ENCODE measurements around the gene BPIFB1. TPM values are rescaled to one million over a fixed set of nuclear protein-coding genes. Genes with fewer than 3 reads are reported as not detected.

Gene BPIFB1
- total and polyA plus RNA-seq, 3 experiments from 2014 or later, result not detected

GRCh38 chr20:33325350-33325749 is 42.3 kb downstream of the BPIFB1 start:
- Histone ChIP-seq H3K27ac (ENCODE audit: low read depth, low read length) (no peak overlapping the region), H3K4me1 (ENCODE audit: insufficient read depth, low read length) (no peaks in the 10 kb centered on the region), H3K27me3 (ENCODE audit: insufficient read depth, low read length, poor library complexity, severe bottlenecking) (no peaks in the 10 kb centered on the region), H3K36me3 (ENCODE audit: insufficient read depth, low read length) (no peaks in the 10 kb centered on the region), H3K9me3 (ENCODE audit: low read length) (no peaks in the 10 kb centered on the region), H3K4me3 (ENCODE audit: low read length) (no peak overlapping the region)
- Mint-ChIP-seq H3K9me3 (peaks cover 0 to 1% (median 0%) of the 10 kb centered on the region in 5 donors), H3K36me3 (no peaks in the 10 kb centered on the region), H3K27ac (peak overlapping the region in 1 of 8 donors; percentile 52), H3K4me3 (peak overlapping the region in 1 of 7 donors; percentile 68), H3K27me3 (peaks cover 11 to 60% of the 10 kb centered on the region in 2 donors), H3K4me1 (no peaks in the 10 kb centered on the region)
- no peak for DNase-seq
- POLR2A ChIA-PET, result no interaction called here
- CTCF ChIA-PET, result no interaction called here

GRCh38 chr20:33328157-33329137 is 45.4 kb downstream of the BPIFB1 start:
- H3K27ac Mint-ChIP-seq, result peak overlapping the region in 1 of 8 donors; percentile 44
- H3K4me3 Mint-ChIP-seq, result no peak overlapping the region
- Histone ChIP-seq H3K27ac (ENCODE audit: low read depth, low read length) (no peak overlapping the region), H3K27me3 (ENCODE audit: insufficient read depth, low read length, poor library complexity, severe bottlenecking) (no peaks in the 10 kb centered on the region), H3K4me3 (ENCODE audit: low read length) (no peak overlapping the region), H3K9me3 (ENCODE audit: low read length) (no peaks in the 10 kb centered on the region), H3K4me1 (ENCODE audit: insufficient read depth, low read length) (no peaks in the 10 kb centered on the region), H3K36me3 (ENCODE audit: insufficient read depth, low read length) (no peaks in the 10 kb centered on the region)
- H3K9me3 Mint-ChIP-seq, result peaks cover 0 to 1% (median 0%) of the 10 kb centered on the region in 5 donors
- H3K4me1 Mint-ChIP-seq, result peaks cover 0 to 2% (median 0%) of the 10 kb centered on the region in 3 donors
- ChIA-PET POLR2A (no interaction called here), CTCF (no interaction called here)
- no peak for DNase-seq
- H3K27me3 Mint-ChIP-seq, result peaks cover 8 to 42% of the 10 kb centered on the region in 2 donors
- H3K36me3 Mint-ChIP-seq, result no peaks in the 10 kb centered on the region

DNA sequence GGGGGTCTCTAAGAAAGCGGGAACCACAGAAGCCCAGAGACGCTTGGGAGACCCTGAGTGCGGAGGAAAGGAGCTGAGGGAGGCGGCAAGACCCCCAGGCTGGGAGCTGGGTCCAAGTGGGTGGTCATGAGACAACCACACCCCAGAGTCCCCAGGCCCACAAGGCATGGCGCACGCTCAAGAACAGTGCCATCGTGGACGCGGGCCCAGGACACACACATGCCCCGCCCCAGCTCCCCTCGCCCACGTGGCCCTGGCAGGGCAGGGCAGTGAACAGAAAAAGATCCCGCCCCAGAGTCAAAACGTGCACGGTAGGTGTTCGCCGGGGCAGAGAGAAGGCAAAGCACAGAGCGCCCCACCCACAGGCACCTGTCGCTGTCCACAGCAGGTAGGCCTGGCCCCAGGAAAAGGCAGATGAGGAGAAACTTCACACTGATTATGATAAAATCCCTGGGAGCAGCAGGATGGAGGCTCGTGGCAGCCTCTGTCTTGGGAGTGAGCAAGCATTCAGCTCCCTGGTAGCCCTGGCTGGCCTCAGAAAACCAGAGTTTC is 50.0 kb downstream of the BPIFB1 start:
- H3K4me1 Mint-ChIP-seq, result peaks cover 0 to 2% (median 0%) of the 10 kb centered on the region in 3 donors
- no peak for DNase-seq
- Histone ChIP-seq H3K27me3 (ENCODE audit: insufficient read depth, low read length, poor library complexity, severe bottlenecking) (no peaks in the 10 kb centered on the region), H3K4me3 (ENCODE audit: low read length) (no peak overlapping the region), H3K9me3 (ENCODE audit: low read length) (no peaks in the 10 kb centered on the region), H3K4me1 (ENCODE audit: insufficient read depth, low read length) (no peaks in the 10 kb centered on the region), H3K27ac (ENCODE audit: low read depth, low read length) (no peak overlapping the region), H3K36me3 (ENCODE audit: insufficient read depth, low read length) (no peaks in the 10 kb centered on the region)
- H3K4me3 Mint-ChIP-seq, result no peak overlapping the region
- no peak overlapping the region for H3K27ac Mint-ChIP-seq
- POLR2A ChIA-PET, result no interaction called here
- no peaks in the 10 kb centered on the region for H3K36me3 Mint-ChIP-seq
- H3K27me3 Mint-ChIP-seq, result peaks cover 3 to 19% of the 10 kb centered on the region in 2 donors
- CTCF ChIA-PET, result no interaction called here
- H3K9me3 Mint-ChIP-seq, result peaks cover 0 to 1% (median 0%) of the 10 kb centered on the region in 5 donors

DNA sequence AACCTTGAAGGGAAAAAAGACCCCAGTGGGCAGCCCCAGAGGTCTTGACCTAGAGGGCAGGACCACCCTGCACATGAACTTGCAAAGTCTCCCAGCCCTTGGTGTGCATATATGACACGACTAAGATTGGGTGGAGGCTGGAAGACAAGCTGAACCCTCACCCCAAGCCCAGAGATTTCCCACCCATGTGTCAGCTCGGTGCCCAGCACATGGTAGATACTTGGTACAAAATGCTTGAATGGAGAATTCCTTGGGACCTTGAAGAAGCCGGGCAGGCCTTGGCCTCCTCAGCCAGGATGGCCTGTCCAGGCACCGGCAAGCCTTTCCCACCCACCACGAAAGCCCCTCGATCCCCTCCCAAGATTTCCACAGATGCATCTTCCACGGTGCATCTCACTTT is 50.6 kb downstream of the BPIFB1 start:
- H3K9me3 Mint-ChIP-seq, result peaks cover 0 to 1% (median 0%) of the 10 kb centered on the region in 5 donors

GRCh38 chr20:33334111-33334510 is 51.1 kb downstream of the BPIFB1 start:
- no peak for DNase-seq
- Histone ChIP-seq H3K27ac (ENCODE audit: low read depth, low read length) (no peak overlapping the region), H3K36me3 (ENCODE audit: insufficient read depth, low read length) (no peaks in the 10 kb centered on the region), H3K4me3 (ENCODE audit: low read length) (no peak overlapping the region), H3K27me3 (ENCODE audit: insufficient read depth, low read length, poor library complexity, severe bottlenecking) (no peaks in the 10 kb centered on the region), H3K4me1 (ENCODE audit: insufficient read depth, low read length) (no peaks in the 10 kb centered on the region), H3K9me3 (ENCODE audit: low read length) (no peaks in the 10 kb centered on the region)
- ChIA-PET POLR2A (no interaction called here), CTCF (no interaction called here)
- Mint-ChIP-seq H3K27me3 (peaks cover 3 to 7% of the 10 kb centered on the region in 2 donors), H3K4me3 (no peak overlapping the region), H3K36me3 (no peaks in the 10 kb centered on the region), H3K27ac (peak overlapping the region in 2 of 8 donors; percentile 56 to 76), H3K9me3 (peaks cover 0 to 1% (median 0%) of the 10 kb centered on the region in 5 donors), H3K4me1 (peaks cover 0 to 2% (median 0%) of the 10 kb centered on the region in 3 donors)

More for the DNA sequence above, 50.6 kb downstream of the BPIFB1 start:
- Mint-ChIP-seq H3K4me1 (peaks cover 0 to 2% (median 0%) of the 10 kb centered on the region in 3 donors), H3K36me3 (no peaks in the 10 kb centered on the region), H3K27ac (no peak overlapping the region), H3K27me3 (peaks cover 3 to 12% of the 10 kb centered on the region in 2 donors), H3K4me3 (no peak overlapping the region)
- H3K27ac ChIP-seq (ENCODE audit: low read depth, low read length), result no peak overlapping the region
- no peaks in the 10 kb centered on the region for H3K9me3 ChIP-seq (ENCODE audit: low read length)
- no peaks in the 10 kb centered on the region for H3K27me3 ChIP-seq (ENCODE audit: insufficient read depth, low read length, poor library complexity, severe bottlenecking)
- ChIA-PET POLR2A (no interaction called here), CTCF (no interaction called here)
- H3K4me3 ChIP-seq (ENCODE audit: low read length), result no peak overlapping the region
- H3K36me3 ChIP-seq (ENCODE audit: insufficient read depth, low read length), result no peaks in the 10 kb centered on the region
- no peak for DNase-seq
- no peaks in the 10 kb centered on the region for H3K4me1 ChIP-seq (ENCODE audit: insufficient read depth, low read length)

DNA sequence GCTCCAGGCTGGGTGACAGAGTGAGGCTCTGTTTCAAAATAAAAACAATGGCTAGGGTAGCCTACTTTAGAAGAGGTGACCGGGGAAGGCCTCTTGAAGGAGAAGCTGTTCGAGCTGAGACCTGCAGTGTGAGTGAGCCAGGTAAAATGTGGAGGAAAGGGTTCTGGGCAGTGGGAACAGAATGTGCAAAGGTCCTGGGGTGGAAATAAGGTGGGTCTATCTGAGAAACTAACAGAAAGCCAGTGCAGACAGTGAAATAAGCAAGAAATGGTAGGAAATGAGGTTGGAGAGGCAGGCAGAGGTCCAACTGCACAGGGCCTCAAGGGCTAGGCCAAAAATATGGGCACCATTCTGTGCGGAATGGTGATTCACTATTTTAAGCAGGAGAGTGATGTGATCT is 53.4 kb downstream of the BPIFB1 start:
- DNase-seq, result no peak
- Mint-ChIP-seq H3K27ac (no peak overlapping the region), H3K4me3 (peak overlapping the region in 1 of 7 donors; percentile 44), H3K27me3 (peaks cover 0 to 8% of the 10 kb centered on the region in 2 donors), H3K4me1 (peaks cover 0 to 2% (median 0%) of the 10 kb centered on the region in 3 donors), H3K9me3 (peaks cover 0 to 1% (median 0%) of the 10 kb centered on the region in 5 donors), H3K36me3 (no peaks in the 10 kb centered on the region)
- Histone ChIP-seq H3K27me3 (ENCODE audit: insufficient read depth, low read length, poor library complexity, severe bottlenecking) (no peaks in the 10 kb centered on the region), H3K9me3 (ENCODE audit: low read length) (no peaks in the 10 kb centered on the region), H3K4me3 (ENCODE audit: low read length) (no peak overlapping the region), H3K27ac (ENCODE audit: low read depth, low read length) (no peak overlapping the region), H3K4me1 (ENCODE audit: insufficient read depth, low read length) (no peaks in the 10 kb centered on the region), H3K36me3 (ENCODE audit: insufficient read depth, low read length) (no peaks in the 10 kb centered on the region)
- CTCF ChIA-PET, result no interaction called here
- POLR2A ChIA-PET, result no interaction called here

- H3K4me3 Mint-ChIP-seq, result no peak overlapping the region
- no peak overlapping the region for H3K4me3 ChIP-seq (ENCODE audit: low read length)
- H3K9me3 ChIP-seq (ENCODE audit: low read length), result no peaks in the 10 kb centered on the region
- H3K9me3 Mint-ChIP-seq, result peaks cover 0 to 1% (median 0%) of the 10 kb centered on the region in 5 donors
- CTCF ChIA-PET, result no interaction called here
- peaks cover 0 to 2% (median 0%) of the 10 kb centered on the region in 3 donors for H3K4me1 Mint-ChIP-seq
- POLR2A ChIA-PET, result no interaction called here
- H3K27me3 ChIP-seq (ENCODE audit: insufficient read depth, low read length, poor library complexity, severe bottlenecking), result no peaks in the 10 kb centered on the region
- H3K27ac ChIP-seq (ENCODE audit: low read depth, low read length), result no peak overlapping the region
- no peak for DNase-seq
- no peaks in the 10 kb centered on the region for H3K36me3 Mint-ChIP-seq
- no peaks in the 10 kb centered on the region for H3K36me3 ChIP-seq (ENCODE audit: insufficient read depth, low read length)
- H3K4me1 ChIP-seq (ENCODE audit: insufficient read depth, low read length), result no peaks in the 10 kb centered on the region
- H3K27me3 Mint-ChIP-seq, result peaks cover 0 to 8% of the 10 kb centered on the region in 2 donors
- no peak overlapping the region for H3K27ac Mint-ChIP-seq
Observed at GRCh38 chr20:33337119-33337518, 54.1 kb downstream of the BPIFB1 start.

GRCh38 chr20:33337531-33338165 is 54.6 kb downstream of the BPIFB1 start:
- POLR2A ChIA-PET, result no interaction called here
- H3K9me3 Mint-ChIP-seq, result peaks cover 0 to 1% (median 0%) of the 10 kb centered on the region in 5 donors

More at GRCh38 chr20:33337531-33338165, 54.6 kb downstream of the BPIFB1 start:
- Histone ChIP-seq H3K36me3 (ENCODE audit: insufficient read depth, low read length) (no peaks in the 10 kb centered on the region), H3K27ac (ENCODE audit: low read depth, low read length) (no peak overlapping the region), H3K9me3 (ENCODE audit: low read length) (no peaks in the 10 kb centered on the region), H3K27me3 (ENCODE audit: insufficient read depth, low read length, poor library complexity, severe bottlenecking) (no peaks in the 10 kb centered on the region), H3K4me1 (ENCODE audit: insufficient read depth, low read length) (no peaks in the 10 kb centered on the region), H3K4me3 (ENCODE audit: low read length) (no peak overlapping the region)
- Mint-ChIP-seq H3K27me3 (peaks cover 0 to 8% of the 10 kb centered on the region in 2 donors), H3K36me3 (no peaks in the 10 kb centered on the region), H3K27ac (peak overlapping the region in 1 of 8 donors; percentile 47), H3K4me1 (peaks cover 0 to under 1% (median 0%) of the 10 kb centered on the region in 3 donors), H3K4me3 (no peak overlapping the region)
- no peak for DNase-seq
- CTCF ChIA-PET, result no interaction called here

Measured in CD8-positive, alpha-beta memory T cell (primary cell).